Activated B cell treated with CpG ODN at 0.5 μM for 24 hours (primary cell): Measurements from ENCODE around the gene NIPAL3. TPM values are rescaled to one million over a fixed set of nuclear protein-coding genes. Genes with fewer than 3 reads are reported as not detected.
"Not testable (repeated sequence)": the region's sequence is repeated elsewhere in the genome, so short reads cannot be mapped to it uniquely, and the experiment has no call there.

Experiments
- ATAC-seq: fragments of 200-7000 bp; cut with Tn5 transposase; one replicate; pipeline ENCODE4 v1.10.0; 2021; ENCODE audit warnings: low read depth, mild to moderate bottlenecking, moderate library complexity
- CTCF ChIA-PET: fragments of 350-600 bp; sonication (Branson Sonifier 250); formaldehyde crosslinking; loops from one replicate; lab custom pipeline; 2021; ENCODE audit warnings: antibody characterized with exemption; lab: Charles Lee
- POLR2A ChIA-PET: fragments of 350-600 bp; sonication (Branson Sonifier 250); formaldehyde crosslinking; loops from one replicate; lab custom pipeline; 2021; ENCODE audit warnings: antibody characterized with exemption; lab: Charles Lee
- DNase-seq: peaks from one replicate; pipeline ENCODE4 v3.0.0; 2022
- H3K27ac Mint-ChIP-seq: one replicate; pipeline ENCODE4 v1.8.0; 2020; ENCODE audit warnings: mixed read lengths
- H3K27me3 Mint-ChIP-seq: one replicate; pipeline ENCODE4 v1.8.0; 2021; ENCODE audit warnings: mixed read lengths
- H3K36me3 Mint-ChIP-seq: one replicate; pipeline ENCODE4 v1.8.0; 2021; ENCODE audit warnings: low read depth, mixed read lengths
- H3K4me1 Mint-ChIP-seq: one replicate; pipeline ENCODE4 v1.8.0; 2021; ENCODE audit warnings: mixed read lengths
- H3K4me3 Mint-ChIP-seq: one replicate; pipeline ENCODE4 v1.8.0; 2020; ENCODE audit warnings: mild to moderate bottlenecking, mixed read lengths
- H3K9me3 Mint-ChIP-seq: one replicate; pipeline ENCODE4 v1.8.0; 2020; ENCODE audit warnings: mixed read lengths
- CTCF ChIP-seq: fragments of 200-600 bp; IDR thresholded peaks from one replicate; pipeline ENCODE4 v1.8.0; 2022; ENCODE audit warnings: antibody characterized with exemption, mild to moderate bottlenecking
- intact Hi-C: fragments of 100-400 bp; cut with micrococcal nuclease; formaldehyde crosslinking; loops from one replicate; pipeline ENCODE4 v1.15.1; 2024
- total RNA-seq: library from RNA; stranded (reverse); gene quantifications from 2 replicates; pipeline ENCODE4 v1.2.3, GENCODE V29; 2022

The NIPAL3 gene
- total RNA-seq, 1 donor from 2014 or later, result 23.2 TPM

- H3K4me1 Mint-ChIP-seq, result no peaks in the 10 kb centered on the region
- intact Hi-C loops, result no loop called here
- peaks cover 42% of the 10 kb centered on the region for H3K36me3 Mint-ChIP-seq
- CTCF ChIA-PET, result interaction anchor here (1.0 kb wide), 1 partner anchor 10 kb away, joined by 5 read pairs; no protein-coding TSS in a partner anchor
- H3K4me3 Mint-ChIP-seq, result no peak overlapping the region
- no peak for TF ChIP-seq CTCF
- H3K27ac Mint-ChIP-seq, result no peak overlapping the region
- POLR2A ChIA-PET, result interaction anchor here (0.7 to 1.0 kb wide), 2 partner anchors 10 to 63 kb away, joined by 3 to 4 read pairs; no protein-coding TSS in a partner anchor
- ATAC-seq, result no peak
- H3K27me3 Mint-ChIP-seq, result no peaks in the 10 kb centered on the region
- H3K9me3 Mint-ChIP-seq, result no peaks in the 10 kb centered on the region
- DNase-seq, result no peak
Measured at GRCh38 chr1:24516506-24516905, 100.9 kb downstream of the NIPAL3 start.

GRCh38 chr1:24517898-24518297 lies 102.3 kb downstream of the NIPAL3 start:
- ChIA-PET CTCF (interaction anchor here (0.7 to 1.3 kb wide), 3 partner anchors 9 to 590 kb away, joined by 3 read pairs; no protein-coding TSS in a partner anchor), POLR2A (no interaction called here)
- intact Hi-C loops, result no loop called here
- no peak for TF ChIP-seq CTCF
- DNase-seq, result no peak
- ATAC-seq, result no peak
- H3K27ac Mint-ChIP-seq, result no peak overlapping the region
- no peak overlapping the region for H3K4me3 Mint-ChIP-seq
- no peaks in the 10 kb centered on the region for H3K4me1 Mint-ChIP-seq
- peaks cover 44% of the 10 kb centered on the region for H3K36me3 Mint-ChIP-seq
- H3K9me3 Mint-ChIP-seq, result no peaks in the 10 kb centered on the region
- H3K27me3 Mint-ChIP-seq, result no peaks in the 10 kb centered on the region

GRCh38 chr1:24520282-24520681 lies 104.7 kb downstream of the NIPAL3 start:
- H3K4me1 Mint-ChIP-seq, CTCF ChIA-PET: not testable (repeated sequence)

More at GRCh38 chr1:24520282-24520681, 104.7 kb downstream of the NIPAL3 start:
- intact Hi-C loops, H3K27me3 Mint-ChIP-seq, DNase-seq, POLR2A ChIA-PET, H3K9me3 Mint-ChIP-seq, H3K4me3 Mint-ChIP-seq, ATAC-seq, H3K27ac Mint-ChIP-seq: not testable (repeated sequence)
- peaks cover 37% of the 10 kb centered on the region for H3K36me3 Mint-ChIP-seq

Other genes with a start within 250 kb of the NIPAL3 start
- gene IFNLR1, start 228.5 kb upstream of the NIPAL3 start, total RNA-seq, result 38.6 and 39.2 TPM in 2 replicates
- gene GRHL3, start 96.4 kb upstream of the NIPAL3 start, total RNA-seq, result 0.64 and 0.78 TPM in 2 replicates
- 5.5 and 7.4 TPM in 2 replicates for gene STPG1, start 2.0 kb upstream of the NIPAL3 start, total RNA-seq
- gene RCAN3, start 87.0 kb downstream of the NIPAL3 start, total RNA-seq, result 22.8 and 23.6 TPM in 2 replicates
- gene NCMAP, start 140.3 kb downstream of the NIPAL3 start, total RNA-seq, result not detected in 2 replicates
- gene SRRM1, start 227.5 kb downstream of the NIPAL3 start, total RNA-seq, result 214 and 220 TPM in 2 replicates